Stimulated activated CD4-positive, alpha-beta T cell treated with anti-CD3 and anti-CD28 coated beads, Interleukin-4, amount 100 ng/mL, for 48 hours (primary cell): ENCODE data around the gene TMEM235.

Experiments
- DNase-seq, 2 donors: peaks; one replicate each; pipeline ENCODE4 v3.0.0-alpha.2; 2020; ENCODE audit warnings: low read depth in 2 of 2

The TMEM235 gene

GRCh38 chr17:78230996-78231935, at the start of gene TMEM235:
Gene TMEM235 (plus strand): TSS chr17:78231631. CDS start chr17:78232024, 393 bp downstream.
- no peak for DNase-seq

- DNase-seq, result no peak
Observed at GRCh38 chr17:78182504-78182903, 48.9 kb upstream of the TMEM235 start.

GRCh38 chr17:78183916-78184315, 47.5 kb upstream of the TMEM235 start:
- no peak for DNase-seq

GRCh38 chr17:78184351-78184750, 47.1 kb upstream of the TMEM235 start:
- DNase-seq, result no peak

- no peak for DNase-seq
Observed at GRCh38 chr17:78184868-78185267, 46.6 kb upstream of the TMEM235 start.

- no peak for DNase-seq
Observed at GRCh38 chr17:78185981-78186691, 45.3 kb upstream of the TMEM235 start.

GRCh38 chr17:78186692-78187595, 44.5 kb upstream of the TMEM235 start, which contains the start of the genes AFMID and TK1:
Gene AFMID (plus strand): TSS chr17:78187362. CDS start chr17:78187371, 9 bp downstream.
Gene TK1 (minus strand): TSS chr17:78187052. CDS start chr17:78186994, 58 bp downstream.
- peak; percentile 95 for DNase-seq

- DNase-seq, result no peak
Observed at GRCh38 chr17:78196716-78197115, 34.7 kb upstream of the TMEM235 start.

GRCh38 chr17:78197147-78197832, 34.1 kb upstream of the TMEM235 start:
- no peak for DNase-seq

- DNase-seq, result no peak
Observed at GRCh38 chr17:78200451-78200850, 31.0 kb upstream of the TMEM235 start.

- DNase-seq, result no peak
Observed at GRCh38 chr17:78202666-78203065, 28.8 kb upstream of the TMEM235 start.

- no peak for DNase-seq
Observed at GRCh38 chr17:78204387-78205123, 26.9 kb upstream of the TMEM235 start.

- DNase-seq, result no peak
Observed at GRCh38 chr17:78205124-78205775, 26.2 kb upstream of the TMEM235 start.

- no peak for DNase-seq
Observed at GRCh38 chr17:78206298-78206697, 25.1 kb upstream of the TMEM235 start.

- no peak for DNase-seq
Observed at GRCh38 chr17:78208486-78208885, 22.9 kb upstream of the TMEM235 start.

GRCh38 chr17:78210111-78210510, 21.3 kb upstream of the TMEM235 start:
- no peak for DNase-seq

- no peak for DNase-seq
Observed at GRCh38 chr17:78211032-78211431, 20.4 kb upstream of the TMEM235 start.

GRCh38 chr17:78214016-78214705, 17.3 kb upstream of the TMEM235 start, which contains the start of gene BIRC5:
Gene BIRC5 (plus strand): TSS chr17:78214253. CDS start chr17:78214317, 64 bp downstream.
- DNase-seq, result peak; percentile 93 to 94

GRCh38 chr17:78214706-78215061, 16.7 kb upstream of the TMEM235 start:
- no peak for DNase-seq
